ENCODE results near the gene CLEC20A. TPM values are rescaled to one million over a fixed set of nuclear protein-coding genes. Genes with fewer than 3 reads are reported as not detected.

Gene CLEC20A
- polyA plus RNA-seq, 6 donors from 2014 or later, result 2.7 to 50.3 (median 21.3) TPM

GRCh38 chr1:178465011-178465410, 31.8 kb downstream of the CLEC20A start:
- Mint-ChIP-seq H3K9me3 (no peaks in the 10 kb centered on the region), H3K36me3 (no peaks in the 10 kb centered on the region), H3K27ac (no peak overlapping the region), H3K4me1 (no peaks in the 10 kb centered on the region), H3K27me3 (no peaks in the 10 kb centered on the region), H3K4me3 (no peak overlapping the region)
- DNase-seq (no peak), ATAC-seq (ENCODE audit: low read depth in 2 of 2) (no peak)

DNA sequence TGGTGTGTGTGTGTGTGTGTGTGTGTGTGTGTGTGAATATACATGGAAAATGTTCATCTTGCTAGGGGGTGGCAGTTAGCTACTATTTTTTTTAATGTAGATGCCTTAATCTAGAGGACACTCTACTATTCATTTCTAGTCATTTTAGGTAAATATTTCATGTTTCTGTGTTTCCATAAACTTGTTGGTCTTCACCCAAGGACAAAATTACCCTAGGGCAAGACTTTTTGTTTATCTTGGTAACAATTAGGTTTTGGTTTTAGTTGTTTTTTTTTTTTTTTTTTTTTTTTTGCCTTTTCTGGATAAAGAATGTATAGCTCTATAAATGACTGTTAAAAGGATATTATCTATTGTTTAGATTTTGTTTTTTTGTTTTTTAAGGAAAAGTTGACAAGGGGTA, 32.2 kb downstream of the CLEC20A start:
- no peaks in the 10 kb centered on the region for H3K36me3 Mint-ChIP-seq
- no peak overlapping the region for H3K27ac Mint-ChIP-seq
- H3K9me3 Mint-ChIP-seq, result no peaks in the 10 kb centered on the region
- H3K4me3 Mint-ChIP-seq, result no peak overlapping the region
- ATAC-seq (ENCODE audit: low read depth in 2 of 2) (no peak), DNase-seq (no peak)
- no peaks in the 10 kb centered on the region for H3K27me3 Mint-ChIP-seq
- no peaks in the 10 kb centered on the region for H3K4me1 Mint-ChIP-seq

GRCh38 chr1:178464141-178464540, 32.6 kb downstream of the CLEC20A start:
- Mint-ChIP-seq H3K4me1 (no peaks in the 10 kb centered on the region), H3K27ac (no peak overlapping the region)
- ATAC-seq (ENCODE audit: low read depth in 2 of 2), result no peak

GRCh38 chr1:178461701-178462100, 35.1 kb downstream of the CLEC20A start:
- Mint-ChIP-seq H3K4me1 (no peaks in the 10 kb centered on the region), H3K27me3 (no peaks in the 10 kb centered on the region), H3K27ac (no peak overlapping the region), H3K4me3 (no peak overlapping the region), H3K9me3 (no peaks in the 10 kb centered on the region), H3K36me3 (no peaks in the 10 kb centered on the region)
- DNase-seq, result no peak
- ATAC-seq (ENCODE audit: low read depth in 2 of 2), result no peak

More at GRCh38 chr1:178464141-178464540, 32.6 kb downstream of the CLEC20A start:
- Mint-ChIP-seq H3K36me3 (no peaks in the 10 kb centered on the region), H3K9me3 (no peaks in the 10 kb centered on the region), H3K27me3 (no peaks in the 10 kb centered on the region), H3K4me3 (no peak overlapping the region)
- DNase-seq, result no peak

- H3K4me1 Mint-ChIP-seq, result no peaks in the 10 kb centered on the region
- ATAC-seq (ENCODE audit: low read depth in 2 of 2), result no peak
- no peak for DNase-seq
- no peak overlapping the region for H3K4me3 Mint-ChIP-seq
- no peaks in the 10 kb centered on the region for H3K9me3 Mint-ChIP-seq
- no peaks in the 10 kb centered on the region for H3K27me3 Mint-ChIP-seq
- no peaks in the 10 kb centered on the region for H3K36me3 Mint-ChIP-seq
- H3K27ac Mint-ChIP-seq, result no peak overlapping the region
Measured at GRCh38 chr1:178461104-178461503, 35.7 kb downstream of the CLEC20A start.

DNA sequence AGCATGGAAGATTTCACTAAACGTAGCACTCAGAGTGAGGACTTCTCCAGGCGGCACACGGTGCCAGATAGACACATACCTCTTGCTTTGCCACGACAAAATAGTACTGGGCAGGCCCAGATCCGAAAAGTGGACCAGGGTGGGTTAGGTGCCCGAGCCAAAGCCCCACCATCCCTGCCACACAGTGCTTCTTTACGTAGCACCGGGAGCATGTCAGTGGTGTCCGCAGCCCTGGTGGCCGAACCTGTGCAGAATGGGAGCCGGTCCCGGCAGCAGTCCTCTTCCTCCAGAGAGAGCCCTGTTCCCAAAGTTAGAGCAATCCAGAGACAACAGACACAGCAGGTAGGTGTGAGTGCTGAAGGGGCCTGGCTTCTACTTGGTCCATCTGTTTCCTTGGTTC, 38.6 kb downstream of the CLEC20A start:
- no peaks in the 10 kb centered on the region for H3K4me1 Mint-ChIP-seq
- H3K9me3 Mint-ChIP-seq, result no peaks in the 10 kb centered on the region

DNA sequence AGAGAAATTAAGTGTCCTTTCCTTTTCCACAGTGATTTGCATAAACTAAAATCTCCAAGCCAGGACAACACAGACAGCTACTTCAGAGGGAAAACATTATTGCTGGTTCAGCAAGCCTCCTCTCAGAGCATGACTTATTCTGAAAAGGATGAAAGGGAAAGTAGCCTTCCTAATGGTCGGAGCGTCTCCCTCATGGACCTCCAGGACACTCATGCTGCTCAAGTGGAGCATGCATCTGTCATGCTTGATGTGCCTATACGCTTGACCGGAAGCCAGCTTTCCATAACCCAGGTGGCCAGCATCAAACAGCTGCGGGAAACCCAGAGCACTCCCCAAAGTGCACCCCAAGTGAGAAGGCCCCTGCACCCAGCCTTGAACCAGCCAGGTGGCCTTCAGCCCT, 39.1 kb downstream of the CLEC20A start:
- no peaks in the 10 kb centered on the region for H3K27me3 Mint-ChIP-seq
- no peaks in the 10 kb centered on the region for H3K9me3 Mint-ChIP-seq
- H3K27ac Mint-ChIP-seq, result no peak overlapping the region
- H3K4me3 Mint-ChIP-seq, result no peak overlapping the region
- no peak for DNase-seq
- no peaks in the 10 kb centered on the region for H3K36me3 Mint-ChIP-seq
- no peak for ATAC-seq (ENCODE audit: low read depth in 2 of 2)
- H3K4me1 Mint-ChIP-seq, result no peaks in the 10 kb centered on the region

More for the DNA sequence above, 38.6 kb downstream of the CLEC20A start:
- ATAC-seq (ENCODE audit: low read depth in 2 of 2), result no peak
- Mint-ChIP-seq H3K27me3 (no peaks in the 10 kb centered on the region), H3K27ac (no peak overlapping the region), H3K36me3 (no peaks in the 10 kb centered on the region), H3K4me3 (no peak overlapping the region)
- no peak for DNase-seq

GRCh38 chr1:178456472-178456871, 40.3 kb downstream of the CLEC20A start:
- DNase-seq (no peak), ATAC-seq (ENCODE audit: low read depth in 2 of 2) (no peak)
- H3K27me3 Mint-ChIP-seq, result no peaks in the 10 kb centered on the region
- H3K27ac Mint-ChIP-seq, result no peak overlapping the region
- no peaks in the 10 kb centered on the region for H3K4me1 Mint-ChIP-seq
- H3K36me3 Mint-ChIP-seq, result no peaks in the 10 kb centered on the region
- H3K4me3 Mint-ChIP-seq, result no peak overlapping the region
- H3K9me3 Mint-ChIP-seq, result no peaks in the 10 kb centered on the region

GRCh38 chr1:178452013-178452412, 44.8 kb downstream of the CLEC20A start:
- no peaks in the 10 kb centered on the region for H3K4me1 Mint-ChIP-seq
- H3K36me3 Mint-ChIP-seq, result no peaks in the 10 kb centered on the region
- DNase-seq (no peak), ATAC-seq (ENCODE audit: low read depth in 2 of 2) (no peak)
- no peaks in the 10 kb centered on the region for H3K27me3 Mint-ChIP-seq
- no peak overlapping the region for H3K27ac Mint-ChIP-seq
- no peak overlapping the region for H3K4me3 Mint-ChIP-seq
- H3K9me3 Mint-ChIP-seq, result no peaks in the 10 kb centered on the region

DNA sequence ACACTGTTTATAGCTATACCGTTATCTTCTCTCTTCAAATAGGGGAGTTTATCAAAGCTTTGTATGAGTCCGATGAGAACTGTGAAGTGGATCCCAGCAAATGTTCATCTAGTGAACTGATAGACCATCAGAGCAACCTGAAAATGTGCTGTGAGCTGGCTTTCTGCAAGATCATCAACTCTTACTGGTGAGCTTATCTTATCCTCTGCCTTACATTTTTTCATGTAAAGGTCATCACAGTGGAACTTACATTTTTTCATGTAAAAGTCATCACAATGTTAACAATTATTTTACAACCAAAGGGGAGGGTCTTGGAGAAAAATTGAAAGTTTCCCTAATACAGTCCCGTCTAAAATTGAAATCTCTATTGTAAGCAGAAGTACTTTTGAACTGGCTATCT, 45.2 kb downstream of the CLEC20A start:
- H3K9me3 Mint-ChIP-seq, result no peaks in the 10 kb centered on the region
- no peak for DNase-seq
- H3K27ac Mint-ChIP-seq, result no peak overlapping the region
- no peaks in the 10 kb centered on the region for H3K27me3 Mint-ChIP-seq
- ATAC-seq (ENCODE audit: low read depth in 2 of 2), result no peak
- no peaks in the 10 kb centered on the region for H3K4me1 Mint-ChIP-seq
- H3K36me3 Mint-ChIP-seq, result no peaks in the 10 kb centered on the region
- H3K4me3 Mint-ChIP-seq, result no peak overlapping the region

- Mint-ChIP-seq H3K27ac (no peak overlapping the region), H3K4me1 (no peaks in the 10 kb centered on the region)
- DNase-seq, result no peak
Measured at GRCh38 chr1:178450871-178451270, 45.9 kb downstream of the CLEC20A start.

GRCh38 chr1:178442925-178443324, 53.8 kb downstream of the CLEC20A start:
- Mint-ChIP-seq H3K36me3 (peaks cover 0 to 7% of the 10 kb centered on the region in 2 donors), H3K9me3 (peaks cover 0 to 4% (median 0%) of the 10 kb centered on the region in 7 donors), H3K4me3 (no peak overlapping the region), H3K4me1 (no peaks in the 10 kb centered on the region), H3K27ac (no peak overlapping the region), H3K27me3 (peaks cover 0 to 5% (median 0%) of the 10 kb centered on the region in 3 donors)
- no peak for ATAC-seq (ENCODE audit: low read depth in 2 of 2)
- DNase-seq, result no peak

More at GRCh38 chr1:178450871-178451270, 45.9 kb downstream of the CLEC20A start:
- H3K36me3 Mint-ChIP-seq, result no peaks in the 10 kb centered on the region
- no peaks in the 10 kb centered on the region for H3K9me3 Mint-ChIP-seq
- ATAC-seq (ENCODE audit: low read depth in 2 of 2), result no peak
- no peak overlapping the region for H3K4me3 Mint-ChIP-seq
- no peaks in the 10 kb centered on the region for H3K27me3 Mint-ChIP-seq

- peaks cover 0 to 4% (median 0%) of the 10 kb centered on the region in 7 donors for H3K9me3 Mint-ChIP-seq
- H3K27me3 Mint-ChIP-seq, result peaks cover 0 to 5% (median 0%) of the 10 kb centered on the region in 3 donors
- ATAC-seq (ENCODE audit: low read depth in 2 of 2), result no peak
- H3K4me1 Mint-ChIP-seq, result no peaks in the 10 kb centered on the region
- H3K36me3 Mint-ChIP-seq, result peaks cover 0 to 7% of the 10 kb centered on the region in 2 donors
- DNase-seq, result no peak
- H3K27ac Mint-ChIP-seq, result no peak overlapping the region
- no peak overlapping the region for H3K4me3 Mint-ChIP-seq
Measured at GRCh38 chr1:178438432-178438831, 58.3 kb downstream of the CLEC20A start.

- Mint-ChIP-seq H3K36me3 (peaks cover 0 to 5% of the 10 kb centered on the region in 2 donors), H3K4me1 (no peaks in the 10 kb centered on the region), H3K27me3 (no peaks in the 10 kb centered on the region), H3K27ac (no peak overlapping the region), H3K9me3 (peaks cover 0 to 4% (median 0%) of the 10 kb centered on the region in 7 donors), H3K4me3 (no peak overlapping the region)
- DNase-seq (no peak), ATAC-seq (ENCODE audit: low read depth in 2 of 2) (no peak)
Measured at GRCh38 chr1:178436899-178437298, 59.9 kb downstream of the CLEC20A start.

- ATAC-seq (ENCODE audit: low read depth in 2 of 2) (no peak), DNase-seq (no peak)
- no peak overlapping the region for H3K4me3 Mint-ChIP-seq
- H3K9me3 Mint-ChIP-seq, result no peaks in the 10 kb centered on the region
- no peaks in the 10 kb centered on the region for H3K27me3 Mint-ChIP-seq
- H3K36me3 Mint-ChIP-seq, result no peaks in the 10 kb centered on the region
- no peaks in the 10 kb centered on the region for H3K4me1 Mint-ChIP-seq
- no peak overlapping the region for H3K27ac Mint-ChIP-seq
Measured at GRCh38 chr1:178434899-178435435, 61.8 kb downstream of the CLEC20A start.
